SU-DHL-6 (cell line): ENCODE data around the gene EIF4EBP3.

Experiments used
- H2AFZ ChIP-seq: fragments of 200-600 bp; sonication (generic); 2 replicates; pipeline ENCODE4 v1.6.1; 2014; ENCODE audit warnings: low read depth, mild to moderate bottlenecking, moderate library complexity, mixed read lengths, antibody characterized with exemption, low read length; ENCODE audit not compliant: severe bottlenecking
- H3F3A ChIP-seq: fragments of 200-600 bp; shearing (Covaris generic); 2 replicates; pipeline ENCODE4 v1.6.0; 2016; ENCODE audit warnings: antibody characterized with exemption, mild to moderate bottlenecking; ENCODE audit not compliant: insufficient read depth
- H3K27ac ChIP-seq: fragments of 200-600 bp; sonication (generic); 2 replicates; pipeline ENCODE4 v1.5.1; 2016; ENCODE audit warnings: low read depth, mild to moderate bottlenecking, low read length, moderate library complexity, mixed read lengths
- H3K27me3 ChIP-seq: fragments of 200-600 bp; sonication (generic), shearing (Covaris generic); 2 replicates; pipeline ENCODE4 v1.6.0; 2014; ENCODE audit warnings: mild to moderate bottlenecking, low read length
- H3K36me3 ChIP-seq: fragments of 200-600 bp; sonication (generic); 2 replicates; pipeline ENCODE4 v1.6.1; 2014; ENCODE audit warnings: mild to moderate bottlenecking, low read length, mixed read lengths
- H3K4me2 ChIP-seq: fragments of 300-600, 200-600 bp; shearing (Covaris generic), sonication (generic); 2 replicates; pipeline ENCODE4 v1.6.0; 2014; ENCODE audit warnings: low read length, low read depth, mild to moderate bottlenecking; ENCODE audit not compliant: poor library complexity, severe bottlenecking
- H3K4me3 ChIP-seq: fragments of 200-600 bp; sonication (generic); 2 replicates; pipeline ENCODE4 v1.5.1; 2014; ENCODE audit warnings: antibody characterized with exemption, low read length, mild to moderate bottlenecking, mixed read lengths; ENCODE audit not compliant: insufficient read depth, poor library complexity, severe bottlenecking
- H3K79me2 ChIP-seq: fragments of 200-600 bp; sonication (generic); 2 replicates; pipeline ENCODE4 v1.6.1; 2014; ENCODE audit warnings: mild to moderate bottlenecking, low read length, moderate library complexity; ENCODE audit not compliant: insufficient read depth
- H3K9ac ChIP-seq: fragments of 200-600 bp; sonication (generic); 2 replicates; pipeline ENCODE4 v1.7.0; 2014; ENCODE audit warnings: mild to moderate bottlenecking, low read length
- H3K9me2 ChIP-seq: fragments of 200-600 bp; sonication (generic); replicated peaks from 2 replicates; pipeline ENCODE4 v1.6.1; 2014; ENCODE audit warnings: low read length; ENCODE audit not compliant: insufficient read depth
- H3K9me3 ChIP-seq: fragments of 200-600 bp; sonication (generic); 2 replicates; pipeline ENCODE4 v1.6.1; 2014; ENCODE audit warnings: low read length, mixed read lengths; ENCODE audit not compliant: insufficient read depth
- H4K20me1 ChIP-seq: fragments of 200-600 bp; sonication (generic); 2 replicates; pipeline ENCODE4 v1.6.1; 2014; ENCODE audit warnings: low read depth, mild to moderate bottlenecking, antibody characterized with exemption, low read length, moderate library complexity, mixed read lengths
- EZH2phosphoT487 ChIP-seq: fragments of 200-600 bp; sonication (generic), shearing (Covaris generic); conservative IDR thresholded peaks from 2 replicates; pipeline ENCODE4 v1.6.1; 2018; ENCODE audit warnings: mild to moderate bottlenecking, antibody characterized with exemption, low read length, moderate library complexity, mixed read lengths
- TF ChIP-seq, protein P1 (sequence below): fragments of 200-600 bp; sonication (generic); IDR thresholded peaks from one replicate; pipeline ENCODE4 v1.5.1; 2017; ENCODE audit warnings: antibody characterized with exemption, mild to moderate bottlenecking, low read length, moderate library complexity; ENCODE audit not compliant: insufficient read depth, poor library complexity, severe bottlenecking

Gene EIF4EBP3

DNA sequence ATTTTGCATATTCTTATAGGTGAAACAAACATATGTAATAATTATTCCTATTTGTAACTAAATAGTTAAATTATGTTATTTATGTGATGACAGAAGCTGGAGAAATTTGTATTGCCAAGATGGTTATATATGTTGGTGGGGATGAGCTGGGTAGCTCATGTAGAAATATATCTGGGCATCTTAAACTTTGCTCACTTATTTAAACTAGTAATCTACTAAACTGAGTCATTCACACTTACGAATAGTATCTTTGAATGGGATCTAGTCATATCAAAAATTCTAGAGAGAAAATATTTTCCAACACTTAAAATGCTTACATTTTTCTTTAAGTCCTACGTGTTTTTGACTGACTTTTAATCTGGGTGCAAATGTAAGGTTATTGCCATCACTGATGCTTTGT, 44.6 kb upstream of the EIF4EBP3 start:
- TF ChIP-seq, protein P1, sequence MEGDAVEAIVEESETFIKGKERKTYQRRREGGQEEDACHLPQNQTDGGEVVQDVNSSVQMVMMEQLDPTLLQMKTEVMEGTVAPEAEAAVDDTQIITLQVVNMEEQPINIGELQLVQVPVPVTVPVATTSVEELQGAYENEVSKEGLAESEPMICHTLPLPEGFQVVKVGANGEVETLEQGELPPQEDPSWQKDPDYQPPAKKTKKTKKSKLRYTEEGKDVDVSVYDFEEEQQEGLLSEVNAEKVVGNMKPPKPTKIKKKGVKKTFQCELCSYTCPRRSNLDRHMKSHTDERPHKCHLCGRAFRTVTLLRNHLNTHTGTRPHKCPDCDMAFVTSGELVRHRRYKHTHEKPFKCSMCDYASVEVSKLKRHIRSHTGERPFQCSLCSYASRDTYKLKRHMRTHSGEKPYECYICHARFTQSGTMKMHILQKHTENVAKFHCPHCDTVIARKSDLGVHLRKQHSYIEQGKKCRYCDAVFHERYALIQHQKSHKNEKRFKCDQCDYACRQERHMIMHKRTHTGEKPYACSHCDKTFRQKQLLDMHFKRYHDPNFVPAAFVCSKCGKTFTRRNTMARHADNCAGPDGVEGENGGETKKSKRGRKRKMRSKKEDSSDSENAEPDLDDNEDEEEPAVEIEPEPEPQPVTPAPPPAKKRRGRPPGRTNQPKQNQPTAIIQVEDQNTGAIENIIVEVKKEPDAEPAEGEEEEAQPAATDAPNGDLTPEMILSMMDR = no peak
- no peak for TF ChIP-seq EZH2phosphoT487

DNA sequence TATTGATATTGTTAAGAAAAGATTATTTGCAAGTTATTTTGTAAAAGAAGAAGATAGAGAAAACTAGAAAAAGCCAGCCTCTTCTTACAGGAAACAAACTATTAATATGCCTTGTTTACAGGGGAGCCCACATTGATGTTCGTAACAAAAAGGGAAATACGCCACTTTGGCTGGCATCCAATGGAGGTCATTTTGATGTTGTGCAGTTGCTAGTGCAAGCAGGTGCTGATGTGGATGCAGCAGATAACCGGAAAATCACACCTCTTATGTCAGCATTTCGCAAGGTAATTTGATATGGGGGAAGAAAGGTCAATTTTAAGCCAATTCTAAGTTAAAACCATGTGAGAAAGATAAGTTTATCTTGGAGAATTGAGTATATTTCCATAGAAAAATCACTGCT, 37.6 kb upstream of the EIF4EBP3 start:
- no peak for TF ChIP-seq EZH2phosphoT487
- TF ChIP-seq, protein P1 = no peak
- H3F3A ChIP-seq = no peaks in the 10 kb centered on the region
- peaks cover 69% of the 10 kb centered on the region for H3K36me3 ChIP-seq
- no peaks in the 10 kb centered on the region for H3K9me3 ChIP-seq
- H3K27ac ChIP-seq = no peak overlapping the region
- no peaks in the 10 kb centered on the region for H3K9me2 ChIP-seq
- H3K9ac ChIP-seq = no peak overlapping the region
- H3K4me3 ChIP-seq = no peak overlapping the region
- no peaks in the 10 kb centered on the region for H3K79me2 ChIP-seq
- H2AFZ ChIP-seq = no peak overlapping the region
- H3K27me3 ChIP-seq = no peaks in the 10 kb centered on the region
- no peaks in the 10 kb centered on the region for H4K20me1 ChIP-seq
- H3K4me2 ChIP-seq = no peak overlapping the region

More for the DNA sequence above, 44.6 kb upstream of the EIF4EBP3 start:
- Histone ChIP-seq H3K27me3 (no peaks in the 10 kb centered on the region), H3K27ac (no peak overlapping the region), H3F3A (0 out of 2 replicates have a peak, but pooled peaks cover 9% of the 10 kb centered on the region), H3K9ac (no peak overlapping the region), H4K20me1 (no peaks in the 10 kb centered on the region), H3K4me2 (no peak overlapping the region), H3K79me2 (no peaks in the 10 kb centered on the region), H3K4me3 (no peak overlapping the region), H3K9me2 (no peaks in the 10 kb centered on the region), H3K36me3 (peaks cover 38% of the 10 kb centered on the region), H3K9me3 (no peaks in the 10 kb centered on the region), H2AFZ (no peak overlapping the region)

DNA sequence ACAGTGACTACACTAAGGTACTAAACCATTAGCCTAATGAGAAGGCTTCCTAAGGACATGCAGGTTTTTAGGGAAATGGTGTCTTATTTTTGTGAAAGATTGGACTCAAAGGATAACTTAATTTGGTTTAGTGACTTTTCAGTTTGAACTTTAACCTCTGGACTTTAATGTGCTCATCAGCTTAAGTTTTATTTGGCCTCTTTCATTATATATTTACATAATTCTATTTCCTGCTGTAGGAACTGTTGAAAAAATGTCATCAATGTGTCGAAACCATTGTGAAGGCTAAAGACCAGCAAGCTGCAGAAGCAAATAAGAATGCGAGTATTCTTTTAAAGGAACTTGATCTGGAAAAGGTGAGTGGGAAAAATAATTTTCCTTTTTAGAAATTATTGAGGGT, 34.3 kb upstream of the EIF4EBP3 start:
- no peaks in the 10 kb centered on the region for H3K27me3 ChIP-seq
- H3K9me2 ChIP-seq = no peaks in the 10 kb centered on the region
- H3K36me3 ChIP-seq = peaks cover 44% of the 10 kb centered on the region
- no peak overlapping the region for H3K4me2 ChIP-seq
- H3F3A ChIP-seq = no peaks in the 10 kb centered on the region
- H3K4me3 ChIP-seq = no peak overlapping the region
- no peak overlapping the region for H3K27ac ChIP-seq
- no peaks in the 10 kb centered on the region for H3K79me2 ChIP-seq
- no peaks in the 10 kb centered on the region for H3K9me3 ChIP-seq
- H2AFZ ChIP-seq = no peak overlapping the region
- no peak overlapping the region for H3K9ac ChIP-seq
- no peaks in the 10 kb centered on the region for H4K20me1 ChIP-seq
- TF ChIP-seq, protein P1 = no peak
- TF ChIP-seq EZH2phosphoT487 = no peak
